Iris pigment epithelial cell (primary cell): ENCODE data around the gene TMEM134.
A peak's percentile ranks its signal among the peaks of the same experiment; 100 is the strongest.
"Not testable (repeated sequence)": the region's sequence is repeated elsewhere in the genome, so short reads cannot be mapped to it uniquely, and the experiment has no call there.

Experiments
- DNase-seq: peaks from one replicate; pipeline ENCODE4 v3.0.0-alpha.2; 2011; ENCODE audit warnings: low read depth

TMEM134 gene

DNA sequence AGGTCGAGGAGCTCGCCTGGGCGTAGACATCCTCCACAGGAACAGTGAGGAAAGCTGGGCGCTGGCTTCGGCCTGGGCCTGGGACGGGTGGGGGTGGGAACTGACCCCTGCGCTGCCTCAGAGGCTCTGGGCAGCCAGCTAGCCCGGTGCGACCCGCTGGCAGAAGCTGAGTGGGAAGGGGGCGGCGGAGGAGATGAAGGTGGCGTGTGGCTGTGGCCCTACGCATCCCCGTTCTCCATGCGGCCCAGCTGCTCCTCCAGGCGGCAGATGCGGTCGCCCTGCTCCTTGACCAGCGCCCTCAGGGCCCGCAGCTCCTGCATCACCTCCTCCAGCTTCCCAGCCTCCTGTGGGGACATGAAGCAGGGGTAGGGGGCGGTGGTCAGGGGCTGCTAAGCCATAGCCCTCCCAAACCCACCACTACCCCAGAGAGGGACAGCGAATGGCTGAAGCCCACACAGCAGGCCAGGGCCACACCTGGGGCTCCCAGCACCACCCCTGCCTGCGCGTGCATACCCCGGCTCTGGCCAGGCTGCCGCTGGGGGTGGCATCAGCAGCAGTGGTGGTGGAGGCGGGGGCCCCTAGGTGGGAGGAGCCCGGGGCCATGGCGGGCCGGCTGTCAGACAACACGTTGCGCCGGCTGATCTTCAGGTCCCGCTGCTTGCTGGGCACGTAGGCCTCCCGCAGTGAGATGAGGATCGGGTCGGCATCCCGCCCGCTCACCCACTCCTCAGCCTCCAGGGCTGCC is 30.7 kb downstream of the TMEM134 start:
- DNase-seq = no peak

DNA sequence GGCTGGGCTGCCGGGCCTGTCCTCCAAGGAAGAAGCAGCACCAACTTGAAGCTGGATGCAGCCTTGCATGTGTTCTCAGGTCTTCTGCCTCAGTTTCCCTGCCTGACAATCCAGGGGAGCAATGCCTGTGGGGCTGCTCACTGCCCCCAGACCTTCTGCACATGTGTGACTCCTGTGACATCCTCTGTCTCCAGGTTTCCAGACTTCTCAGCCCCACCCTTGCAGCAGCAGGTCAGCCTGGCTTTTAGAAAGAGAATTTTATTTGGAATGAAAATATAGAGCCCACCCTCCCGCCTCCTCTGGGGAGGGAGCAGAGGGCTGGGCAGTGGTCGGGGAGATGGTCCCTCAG is 31.3 kb downstream of the TMEM134 start:
- DNase-seq = no peak

- no peak for DNase-seq
Observed at GRCh38 chr11:67437082-67437808, 31.8 kb downstream of the TMEM134 start, which contains the start of gene PTPRCAP. Gene PTPRCAP (minus strand): TSS chr11:67437682. CDS start chr11:67437619, 63 bp downstream.

DNA sequence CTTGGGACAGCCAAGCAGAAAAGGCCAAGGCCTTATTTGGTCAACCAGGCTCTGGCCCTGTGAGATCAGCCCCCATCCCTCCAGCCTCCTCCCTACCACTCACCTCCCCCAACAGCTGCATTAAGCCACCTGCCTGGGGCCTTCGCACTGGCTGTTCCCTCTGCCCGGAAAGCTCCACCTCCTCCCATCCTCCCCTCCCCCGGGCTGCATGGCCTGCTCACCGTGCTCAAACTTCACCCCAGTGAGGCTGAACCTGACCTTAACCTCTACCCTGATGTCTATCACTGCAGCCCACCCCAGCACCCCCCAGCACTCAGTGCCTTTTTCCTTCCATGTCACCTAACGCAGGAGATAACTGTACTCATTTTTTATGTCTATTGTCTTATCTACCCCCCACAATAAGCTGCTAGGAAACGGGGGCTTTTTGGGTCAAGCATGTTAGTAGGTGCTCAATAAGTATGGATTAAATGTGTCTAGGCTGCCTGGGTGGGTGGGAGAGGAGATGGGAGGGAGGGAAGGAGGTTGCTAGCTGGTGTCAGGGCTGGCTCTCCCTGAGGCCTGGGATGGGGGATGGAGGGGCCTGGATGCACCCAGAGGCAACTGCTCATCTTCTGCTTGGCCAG is 32.5 kb downstream of the TMEM134 start:
- no peak for DNase-seq

GRCh38 chr11:67435727-67436458 is 33.2 kb downstream of the TMEM134 start:
- no peak for DNase-seq

DNA sequence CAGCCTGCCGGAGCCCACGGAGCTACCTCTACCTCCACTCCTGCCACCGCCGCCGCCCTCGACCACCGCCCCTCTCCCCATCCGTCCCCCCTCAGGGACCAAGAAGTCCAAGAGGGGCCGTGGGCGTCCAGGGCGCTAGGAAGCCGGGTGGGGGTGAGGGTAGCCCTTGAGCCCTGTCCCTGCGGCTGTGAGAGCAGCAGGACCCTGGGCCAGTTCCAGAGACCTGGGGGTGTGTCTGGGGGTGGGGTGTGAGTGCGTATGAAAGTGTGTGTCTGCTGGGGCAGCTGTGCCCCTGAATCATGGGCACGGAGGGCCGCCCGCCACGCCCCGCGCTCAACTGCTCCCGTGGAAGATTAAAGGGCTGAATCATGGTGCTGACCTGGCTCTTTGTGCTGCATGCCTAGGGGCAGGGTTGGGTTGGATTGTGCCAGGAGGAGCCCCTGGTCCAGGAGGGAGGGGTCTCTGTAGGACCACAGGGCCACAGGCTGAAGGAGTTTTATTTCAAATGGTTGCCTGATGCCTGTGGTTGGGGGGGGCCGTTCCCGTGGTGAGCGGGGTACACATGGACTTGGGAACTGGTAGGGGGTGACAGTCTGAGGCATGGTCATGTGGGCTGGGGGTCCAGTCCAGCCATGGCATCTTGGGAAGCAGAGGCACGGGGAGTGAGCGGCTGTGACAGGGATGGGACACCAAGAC is 33.9 kb downstream of the TMEM134 start:
- no peak for DNase-seq

- no peak for DNase-seq
Observed at GRCh38 chr11:67434395-67434881, 34.6 kb downstream of the TMEM134 start.

- no peak for DNase-seq
Observed at GRCh38 chr11:67433536-67434394, 35.3 kb downstream of the TMEM134 start.

GRCh38 chr11:67432655-67433349 is 36.2 kb downstream of the TMEM134 start:
- no peak for DNase-seq

- DNase-seq = no peak
Observed at GRCh38 chr11:67431346-67432249, 37.5 kb downstream of the TMEM134 start.

- DNase-seq = no peak
Observed at GRCh38 chr11:67429722-67430121, 39.3 kb downstream of the TMEM134 start.

GRCh38 chr11:67429038-67429668 is 39.9 kb downstream of the TMEM134 start:
- DNase-seq = no peak

GRCh38 chr11:67428052-67429001 is 40.7 kb downstream of the TMEM134 start, which contains the start of gene RPS6KB2:
Gene RPS6KB2 (plus strand): TSS chr11:67428494. CDS start chr11:67428546, 52 bp downstream.
- peak; percentile 96 for DNase-seq

GRCh38 chr11:67427364-67427859 is 41.6 kb downstream of the TMEM134 start:
- DNase-seq = not testable (repeated sequence)

DNA sequence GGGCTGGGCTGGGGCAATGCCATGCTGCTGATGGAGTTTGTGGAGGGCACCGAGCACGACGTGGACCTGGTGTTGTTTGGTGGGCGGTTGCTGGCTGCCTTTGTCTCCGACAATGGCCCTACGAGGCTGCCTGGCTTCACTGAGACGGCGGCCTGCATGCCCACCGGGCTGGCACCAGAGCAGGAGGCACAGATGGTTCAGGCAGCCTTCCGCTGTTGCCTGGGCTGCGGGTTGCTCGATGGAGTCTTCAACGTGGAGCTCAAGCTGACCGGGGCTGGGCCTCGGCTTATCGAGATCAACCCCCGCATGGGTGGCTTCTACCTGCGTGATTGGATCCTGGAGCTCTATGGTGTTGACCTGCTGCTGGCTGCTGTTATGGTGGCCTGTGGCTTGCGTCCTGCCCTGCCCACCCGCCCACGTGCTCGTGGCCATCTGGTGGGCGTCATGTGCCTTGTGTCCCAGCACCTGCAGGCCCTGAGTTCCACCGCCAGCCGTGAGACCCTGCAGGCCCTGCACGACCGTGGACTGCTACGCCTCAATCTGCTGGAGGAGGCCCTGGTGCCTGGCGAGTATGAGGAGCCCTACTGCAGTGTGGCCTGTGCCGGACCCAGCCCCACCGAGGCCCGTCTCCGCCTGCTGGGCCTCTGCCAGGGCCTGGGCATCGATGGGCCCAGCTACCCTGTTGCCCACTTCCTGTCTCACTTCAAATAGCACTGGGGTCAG is 45.0 kb downstream of the TMEM134 start:
- DNase-seq = no peak

GRCh38 chr11:67423466-67423865 is 45.6 kb downstream of the TMEM134 start:
- no peak for DNase-seq
